Mesenchymal stem cell (in vitro differentiated cells and primary cell): ENCODE results near the gene MCM3.
A peak's percentile ranks its signal among the peaks of the same experiment; 100 is the strongest.

Experiments
- DNase-seq: peaks from one replicate; pipeline ENCODE4 v3.0.0-alpha.2; 2013
- H2AFZ ChIP-seq: one replicate; pipeline ENCODE4 v1.6.1; 2013; ENCODE audit warnings: low read depth, mild to moderate bottlenecking, control low read depth, inconsistent platforms, low read length, moderate library complexity
- H2AK5ac ChIP-seq: 2 replicates; pipeline ENCODE4 v1.6.1; 2013; ENCODE audit warnings: low read length, moderate library complexity, mild to moderate bottlenecking, inconsistent platforms; ENCODE audit not compliant: severe bottlenecking
- H2BK120ac ChIP-seq: one replicate; pipeline ENCODE4 v1.6.1; 2013; ENCODE audit warnings: low read depth, mild to moderate bottlenecking, inconsistent platforms, low read length, moderate library complexity
- H2BK12ac ChIP-seq, 2 experiments: one replicate each; pipeline ENCODE4 v1.6.1; 2013; ENCODE audit warnings: inconsistent platforms in 2 of 2, low read length in 2 of 2, mild to moderate bottlenecking in 2 of 2, moderate library complexity in 2 of 2, control low read depth in 1 of 2
- H2BK15ac ChIP-seq: one replicate; pipeline ENCODE4 v1.6.1; 2013; ENCODE audit warnings: mild to moderate bottlenecking, low read depth, inconsistent platforms; ENCODE audit not compliant: poor library complexity, severe bottlenecking
- H2BK5ac ChIP-seq: 2 replicates; pipeline ENCODE4 v1.6.1; 2013; ENCODE audit warnings: low read depth, mild to moderate bottlenecking, low read length, control low read depth, inconsistent platforms; ENCODE audit not compliant: poor library complexity, severe bottlenecking
- H3K14ac ChIP-seq, 2 experiments: one replicate each; pipeline ENCODE4 v1.6.1; 2013; ENCODE audit warnings: inconsistent platforms in 2 of 2, low read length in 2 of 2, control low read depth in 1 of 2, mild to moderate bottlenecking in 1 of 2, moderate library complexity in 1 of 2
- H3K18ac ChIP-seq, 2 experiments: one replicate each; pipeline ENCODE4 v1.6.1; 2013; ENCODE audit warnings: inconsistent platforms in 2 of 2, low read length in 2 of 2, control low read depth in 1 of 2, low read depth in 1 of 2, mild to moderate bottlenecking in 1 of 2
- H3K23ac ChIP-seq, 2 experiments: one replicate each; pipeline ENCODE4 v1.6.1; 2013; ENCODE audit warnings: inconsistent platforms in 2 of 2, low read length in 2 of 2, mild to moderate bottlenecking in 2 of 2, moderate library complexity in 2 of 2, control low read depth in 1 of 2
- H3K27ac ChIP-seq: 2 replicates; pipeline ENCODE4 v1.5.1; 2013; ENCODE audit warnings: mild to moderate bottlenecking, moderate library complexity, low read length, control low read depth, inconsistent platforms; ENCODE audit not compliant: poor library complexity, severe bottlenecking
- H3K27me3 ChIP-seq, 2 experiments: 2 replicates each; pipeline versions ENCODE4 v1.6.1 to v1.7.0; 2013; ENCODE audit warnings: low read length in 2 of 2, mild to moderate bottlenecking in 2 of 2, moderate library complexity in 2 of 2, control low read depth in 1 of 2, inconsistent platforms in 1 of 2; ENCODE audit not compliant: control insufficient read depth in 1 of 2, insufficient read depth in 1 of 2
- H3K36me3 ChIP-seq, 2 experiments: 2 replicates each; pipeline versions ENCODE4 v1.6.1 to v1.7.0; 2013; ENCODE audit warnings: low read length in 2 of 2, control low read depth in 1 of 2, inconsistent platforms in 1 of 2, low read depth in 1 of 2, mild to moderate bottlenecking in 1 of 2; ENCODE audit not compliant: insufficient read depth in 2 of 2, control insufficient read depth in 1 of 2
- H3K4ac ChIP-seq, 2 experiments: one replicate each; pipeline ENCODE4 v1.6.1; 2013; ENCODE audit warnings: inconsistent platforms in 2 of 2, low read length in 2 of 2, mild to moderate bottlenecking in 2 of 2, moderate library complexity in 2 of 2, control low read depth in 1 of 2, low read depth in 1 of 2
- H3K4me1 ChIP-seq: 2 replicates; pipeline ENCODE4 v1.6.1; 2013; ENCODE audit warnings: low read depth, low read length, control low read depth; ENCODE audit not compliant: control insufficient read depth, insufficient read depth
- H3K4me2 ChIP-seq: 2 replicates; pipeline ENCODE4 v1.6.1; 2013; ENCODE audit warnings: low read length, mild to moderate bottlenecking, inconsistent platforms; ENCODE audit not compliant: poor library complexity, severe bottlenecking
- H3K4me3 ChIP-seq, 2 experiments: 2 replicates each; pipeline versions ENCODE4 v1.5.1 to v1.7.0; 2013; ENCODE audit warnings: low read length in 2 of 2, mild to moderate bottlenecking in 2 of 2, control low read depth in 1 of 2, low read depth in 1 of 2; ENCODE audit not compliant: insufficient read depth in 1 of 2
- H3K79me1 ChIP-seq: replicated peaks from 2 replicates; pipeline ENCODE4 v1.6.1; 2013; ENCODE audit warnings: mild to moderate bottlenecking, control low read depth, low read length, inconsistent platforms; ENCODE audit not compliant: poor library complexity, severe bottlenecking
- H3K9ac ChIP-seq: 2 replicates; pipeline ENCODE4 v1.7.0; 2013; ENCODE audit warnings: mild to moderate bottlenecking, low read length, moderate library complexity
- H3K9me3 ChIP-seq: 2 replicates; pipeline ENCODE4 v1.7.0; 2013; ENCODE audit warnings: mild to moderate bottlenecking, low read length; ENCODE audit not compliant: control insufficient read depth
- H4K8ac ChIP-seq: one replicate; pipeline ENCODE4 v1.6.1; 2013; ENCODE audit warnings: inconsistent platforms, mild to moderate bottlenecking, low read length, moderate library complexity
- H4K91ac ChIP-seq: one replicate; pipeline ENCODE4 v1.6.1; 2013; ENCODE audit warnings: mild to moderate bottlenecking, low read length, inconsistent platforms
- WGBS: methylation state at CpG from one replicate; pipeline ENCODE4 v1.1.7; 2013; ENCODE audit warnings: mixed read lengths; 5-methylcytosine and 5-hydroxymethylcytosine counted together

The MCM3 gene

DNA sequence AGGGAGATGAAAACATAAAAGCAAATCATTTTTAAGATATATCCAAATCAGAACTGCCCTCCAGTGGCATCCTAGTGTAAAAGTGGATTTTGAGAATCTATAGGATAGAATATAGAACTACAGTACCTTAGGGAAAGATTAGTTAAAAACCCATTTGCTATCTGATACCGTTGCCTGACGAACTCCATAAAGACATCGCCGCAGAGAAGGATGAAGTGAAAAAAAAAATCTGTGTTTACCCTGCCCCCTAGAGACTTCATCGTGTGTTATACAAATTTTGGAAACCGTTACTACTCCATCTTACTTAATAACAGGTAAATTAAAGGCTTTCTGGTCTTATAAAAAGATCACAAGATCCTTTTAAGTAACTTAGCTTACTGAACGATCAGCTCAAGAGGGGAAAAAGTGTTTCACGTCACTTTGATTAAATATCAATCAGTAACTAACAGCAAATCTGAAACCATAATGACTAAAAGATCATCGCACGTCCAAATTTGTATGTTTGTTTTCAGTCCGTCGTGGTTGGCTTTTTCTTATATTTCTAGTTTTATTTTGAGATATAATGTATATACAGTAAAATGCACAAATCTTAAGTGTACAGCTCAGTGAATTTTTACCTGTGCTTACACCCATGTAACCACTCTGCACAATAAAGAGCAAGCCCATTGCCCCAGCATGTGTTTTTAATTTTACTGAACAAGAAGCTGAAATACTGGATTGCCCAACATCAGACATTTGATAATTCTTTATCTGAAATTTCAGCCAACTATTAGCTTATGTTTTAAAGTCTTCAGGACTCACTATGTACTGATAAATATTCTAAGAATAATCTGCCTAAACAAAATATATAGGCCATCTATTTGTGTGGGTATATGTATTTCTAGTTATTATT, 881 bp upstream of the MCM3 start:
- Histone ChIP-seq H3K27me3 (no peaks in the 10 kb centered on the region), H2BK5ac (no peak overlapping the region), H3K79me1 (peaks cover 12% of the 10 kb centered on the region), H3K4me2 (peak overlapping the region; percentile 74), H2BK12ac (no peak overlapping the region), H2AFZ (no peak overlapping the region), H4K91ac (no peak overlapping the region), H3K36me3 (peaks cover 7 to 23% of the 10 kb centered on the region in 2 experiments), H3K4me3 (peak overlapping the region in 1 of 2 experiments; percentile 89), H4K8ac (no peak overlapping the region), H3K23ac (no peak overlapping the region), H2BK120ac (no peak overlapping the region), H3K4me1 (peaks cover 5% of the 10 kb centered on the region), H3K14ac (no peak overlapping the region), H3K4ac (no peak overlapping the region), H2AK5ac (no peak overlapping the region), H3K9ac (peak overlapping the region; percentile 87), H2BK15ac (no peak overlapping the region), H3K27ac (no peak overlapping the region), H3K18ac (no peak overlapping the region), H3K9me3 (no peaks in the 10 kb centered on the region)
- no peak for DNase-seq
- 21% methylated on average over 2 of the region's 12 CpGs for WGBS

DNA sequence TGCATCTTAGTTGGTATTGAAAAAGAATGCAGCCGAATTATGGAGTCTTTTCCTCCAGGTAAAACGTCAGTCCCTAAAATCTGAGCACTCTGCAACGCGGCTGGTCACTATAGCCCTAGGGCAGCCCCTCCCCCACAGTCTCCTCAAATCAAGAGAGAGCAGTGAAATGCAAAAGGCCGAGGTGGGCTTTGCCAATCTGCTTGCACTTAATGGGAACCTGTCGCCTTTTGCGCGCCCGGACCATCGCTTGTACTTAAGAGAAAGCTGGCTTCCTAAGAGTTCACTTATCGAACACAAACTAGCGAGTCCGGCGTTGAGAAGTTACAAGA, 447 bp downstream of the MCM3 start:
- Histone ChIP-seq H2AFZ (peak overlapping the region; percentile 95), H3K79me1 (peaks cover 20% of the 10 kb centered on the region), H3K4me2 (peak overlapping the region; percentile 89), H3K9me3 (no peaks in the 10 kb centered on the region), H3K14ac (peak overlapping the region in 1 of 2 experiments; percentile 30), H3K4ac (peak overlapping the region in 1 of 2 experiments; percentile 67), H3K23ac (peak overlapping the region in 1 of 2 experiments; percentile 87), H3K4me3 (peak overlapping the region; percentile 89 to 92), H2BK15ac (no peak overlapping the region), H3K27ac (peak overlapping the region; percentile 8), H4K91ac (no peak overlapping the region), H3K27me3 (no peaks in the 10 kb centered on the region), H2BK120ac (no peak overlapping the region), H4K8ac (no peak overlapping the region), H3K9ac (peak overlapping the region; percentile 86), H3K4me1 (peaks cover 5% of the 10 kb centered on the region), H2BK5ac (no peak overlapping the region), H2AK5ac (no peak overlapping the region), H2BK12ac (no peak overlapping the region), H3K18ac (peak overlapping the region in 1 of 2 experiments; percentile 76), H3K36me3 (peaks cover 11 to 36% of the 10 kb centered on the region in 2 experiments)
- WGBS, result under 1% methylated on average over 14 of the region's 14 CpGs
- DNase-seq, result peak; percentile 51

DNA sequence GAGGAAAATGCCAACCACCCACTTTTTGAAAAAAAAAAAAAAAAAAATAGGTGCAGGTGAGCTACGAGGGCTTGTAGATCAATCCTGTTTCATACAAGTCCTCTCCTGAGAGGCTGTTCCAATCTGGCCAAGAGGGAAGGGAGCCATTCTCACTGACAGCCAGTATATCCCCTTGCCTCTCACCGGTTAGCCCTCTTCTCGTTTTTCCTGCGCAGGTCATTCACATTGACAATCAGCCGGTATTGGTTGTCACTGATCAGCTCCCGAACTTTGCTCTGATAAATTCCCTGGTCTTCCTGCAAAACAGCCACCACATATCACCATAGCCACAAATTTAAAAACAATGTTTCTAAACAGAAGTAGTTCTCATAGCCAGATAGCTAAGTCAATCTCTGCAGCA, 1.4 kb downstream of the MCM3 start:
- H3K79me1 ChIP-seq, result peaks cover 26% of the 10 kb centered on the region
- no peak overlapping the region for H3K23ac ChIP-seq
- peak overlapping the region in 1 of 2 experiments; percentile 89 for H3K4me3 ChIP-seq
- no peaks in the 10 kb centered on the region for H3K9me3 ChIP-seq
- H2BK12ac ChIP-seq, result no peak overlapping the region
- no peak overlapping the region for H4K8ac ChIP-seq
- no peak overlapping the region for H2BK120ac ChIP-seq
- H3K18ac ChIP-seq, result no peak overlapping the region
- H2BK5ac ChIP-seq, result no peak overlapping the region
- no peak overlapping the region for H3K4ac ChIP-seq
- peak overlapping the region; percentile 86 for H3K9ac ChIP-seq
- no peak for DNase-seq
- no peak overlapping the region for H2BK15ac ChIP-seq
- H3K4me1 ChIP-seq, result peaks cover 5% of the 10 kb centered on the region
- no peaks in the 10 kb centered on the region for H3K27me3 ChIP-seq
- H4K91ac ChIP-seq, result no peak overlapping the region
- peak overlapping the region; percentile 20 for H3K4me2 ChIP-seq
- peaks cover 11 to 46% of the 10 kb centered on the region in 2 experiments for H3K36me3 ChIP-seq
- no peak overlapping the region for H2AFZ ChIP-seq
- no peak overlapping the region for H2AK5ac ChIP-seq
- no peak overlapping the region for H3K14ac ChIP-seq
- WGBS, result 86% methylated on average over 6 of the region's 6 CpGs
- no peak overlapping the region for H3K27ac ChIP-seq

DNA sequence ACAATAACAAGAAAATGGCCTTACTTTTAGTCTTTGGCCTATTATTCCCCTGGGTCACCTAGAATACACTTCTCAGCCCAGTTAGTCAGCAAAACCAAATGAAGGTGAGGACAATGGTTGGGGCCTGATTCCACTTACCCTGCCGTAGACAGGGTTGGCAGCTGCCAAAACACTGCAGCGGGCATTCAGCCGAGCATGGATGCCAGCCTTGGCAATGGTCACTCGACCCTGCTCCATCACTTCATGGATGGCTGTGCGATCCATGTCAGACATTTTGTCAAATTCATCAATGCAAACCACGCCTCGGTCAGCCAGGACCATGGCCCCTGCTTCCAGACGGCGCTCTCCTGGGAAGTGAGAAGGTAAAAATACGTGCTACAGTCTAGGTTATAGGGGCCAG, 8.4 kb downstream of the MCM3 start:
- Histone ChIP-seq H2AK5ac (no peak overlapping the region), H3K9me3 (no peaks in the 10 kb centered on the region), H4K8ac (no peak overlapping the region), H3K4ac (no peak overlapping the region), H2BK5ac (no peak overlapping the region), H2BK15ac (no peak overlapping the region), H3K27ac (no peak overlapping the region), H3K4me1 (peaks cover 3% of the 10 kb centered on the region), H3K4me3 (no peak overlapping the region), H3K9ac (no peak overlapping the region), H2BK120ac (no peak overlapping the region), H2AFZ (no peak overlapping the region), H3K79me1 (peaks cover 24% of the 10 kb centered on the region), H3K27me3 (no peaks in the 10 kb centered on the region), H2BK12ac (no peak overlapping the region), H3K23ac (no peak overlapping the region), H3K14ac (no peak overlapping the region), H4K91ac (no peak overlapping the region), H3K18ac (no peak overlapping the region), H3K4me2 (no peak overlapping the region), H3K36me3 (peaks cover 25 to 87% of the 10 kb centered on the region in 2 experiments)
- WGBS, result 97% methylated on average over 10 of the region's 10 CpGs
- no peak for DNase-seq
